K562 (cell line): Measurements from ENCODE around the gene SLC29A2. TPM values are rescaled to one million over a fixed set of nuclear protein-coding genes. Genes with fewer than 3 reads are reported as not detected.

Experiments used
- ARNT ChIP-seq, 2 experiments: fragments of 450-650 bp; IDR thresholded peaks; 2 replicates each; pipeline ENCODE4 v1.6.1; 2016; ENCODE audit warnings: mild to moderate bottlenecking in 1 of 2
- CREB3 ChIP-seq: fragments of 450-650 bp; conservative IDR thresholded peaks from 2 replicates; pipeline ENCODE4 v1.6.1; 2016; ENCODE audit warnings: missing genetic modification characterization, low read depth, mild to moderate bottlenecking, missing compliant biosample characterization, moderate library complexity
- GATAD2B ChIP-seq: fragments of 450-650 bp; IDR thresholded peaks from 2 replicates; pipeline ENCODE4 v1.6.1; 2017; ENCODE audit warnings: mild to moderate bottlenecking, borderline replicate concordance
- MAZ ChIP-seq, 2 experiments: fragments of 450-650 bp in 1 of 2; sonication (generic) in 1 of 2; formaldehyde crosslinking; IDR thresholded peaks in 1 of 2; conservative IDR thresholded peaks in 1 of 2; 2 replicates each; pipeline versions ENCODE4 v1.4.0 to v1.5.0; 2020; ENCODE audit warnings: mild to moderate bottlenecking in 1 of 2, missing genetic modification reagents in 1 of 2
- MYC ChIP-seq, 2 experiments: fragments of 250-450 bp in 1 of 2; sonication (Bioruptor Pico) in 1 of 2; IDR thresholded peaks; 2 replicates each; pipeline versions ENCODE4 v1.5.1 to v1.6.1; 2012 to 2021; ENCODE audit warnings: low read depth in 2 of 2, borderline replicate concordance in 1 of 2, improper control_type of control experiment in 1 of 2, low read length in 1 of 2, mild to moderate bottlenecking in 1 of 2, moderate library complexity in 1 of 2
- POLR2AphosphoS2 ChIP-seq: IDR thresholded peaks from 2 replicates; pipeline ENCODE4 v1.6.1; 2012; ENCODE audit warnings: low read length, improper control_type of control experiment
- REST ChIP-seq, 2 experiments: fragments of 450-650 bp; formaldehyde crosslinking in 1 of 2; IDR thresholded peaks; 2 replicates each; pipeline versions ENCODE4 v1.4.0 to v1.6.1; 2014 to 2020; ENCODE audit warnings: mild to moderate bottlenecking in 2 of 2, borderline replicate concordance in 1 of 2, low read depth in 1 of 2
- SIN3B ChIP-seq: fragments of 450-650 bp; IDR thresholded peaks from 2 replicates; pipeline ENCODE4 v1.6.1; 2017; ENCODE audit warnings: low read depth, mild to moderate bottlenecking, moderate library complexity
- SRSF1 ChIP-seq: fragments of 200-400 bp; formaldehyde crosslinking; IDR thresholded peaks from 2 replicates; pipeline ENCODE4 v1.6.1; 2017; ENCODE audit warnings: mild to moderate bottlenecking, low read depth, low read length, moderate library complexity
- VEZF1 ChIP-seq: fragments of 200-800 bp; sonication (Bioruptor generic); IDR thresholded peaks from 2 replicates; pipeline ENCODE4 v1.6.1; 2017; ENCODE audit warnings: missing genetic modification characterization, missing compliant biosample characterization
- ZBTB12 ChIP-seq: fragments of 250-450 bp; sonication (Bioruptor Pico); IDR thresholded peaks from 2 replicates; pipeline ENCODE4 v1.4.0; 2020
- ZNF212 ChIP-seq: fragments of 450-650 bp; formaldehyde crosslinking; IDR thresholded peaks from 2 replicates; pipeline ENCODE4 v1.4.0; 2020; ENCODE audit warnings: mild to moderate bottlenecking
- ZNF311 ChIP-seq: fragments of 250-450 bp; sonication (Bioruptor Pico); IDR thresholded peaks from 2 replicates; pipeline ENCODE4 v1.4.0; 2020; ENCODE audit warnings: mild to moderate bottlenecking, moderate library complexity
- ZNF324 ChIP-seq: fragments of 250-450 bp; sonication (Bioruptor Pico); IDR thresholded peaks from 2 replicates; pipeline ENCODE4 v1.4.0; 2020; ENCODE audit warnings: mild to moderate bottlenecking
- polyA plus RNA-seq, 8 experiments: library from polyadenylated mRNA; depleted of rRNA in 4 of 8; stranded (reverse) in 5 of 8; unstranded in 3 of 8; fragments of >200 nt; fragmentation: Nextera tagmentation in 2 of 8; fragmentation: Illumina TruSeq in 1 of 8; extraction: Ambion mirVana in 2 of 8; extraction: Trizol in 1 of 8; gene quantifications; 2 replicates each; pipeline versions ENCODE4 v1.2.1 to v1.2.3, GENCODE V29; 2011 to 2014; ENCODE audit warnings: inconsistent platforms in 1 of 8, missing spikeins in 1 of 8
- total RNA-seq, 7 experiments: library from RNA; depleted of rRNA in 6 of 7; stranded (reverse); fragments of >200 nt in 6 of 7; fragmentation: Illumina TruSeq in 2 of 7; extraction: Trizol in 2 of 7; gene quantifications; 2 replicates each; pipeline versions ENCODE4 v1.2.1 to v1.2.3, GENCODE V29; 2011 to 2021; ENCODE audit warnings: low replicate concordance in 1 of 7

SLC29A2 gene
- total and polyA plus RNA-seq, 9 of the 15 experiments (the other 6 are each of a cell fraction or from before 2014, with no cell fraction given): 2.4 to 48.6 (median 14.2) TPM

- peak; percentile 97 for TF ChIP-seq REST (IDR thresholded peaks at IDR 0.05; ENCODE audit: borderline replicate concordance)
- peak; percentile 85; the same call in 1 of the 2 replicates for TF ChIP-seq REST (CRISPR knock-in tag; IDR thresholded peaks at IDR 0.05; ENCODE audit: low read depth)
- no peak for TF ChIP-seq ZBTB12 (CRISPR knock-in tag)
- TF ChIP-seq ZNF212 (CRISPR knock-in tag): no peak
- TF ChIP-seq CREB3: no peak
- no peak for TF ChIP-seq POLR2AphosphoS2
- peak; percentile 62; the same call in 1 of the 2 replicates for TF ChIP-seq VEZF1 (CRISPR knock-in tag)
- peak in 1 of 2 experiments; percentile 59; a peak in 2 of 4 replicates for TF ChIP-seq MAZ (CRISPR knock-in tag; conservative IDR thresholded peaks at IDR 0.05 in 1 of 2, IDR thresholded peaks at IDR 0.05 in 1 of 2)
- peak; percentile 58; the same call in 1 of the 2 replicates for TF ChIP-seq MYC (IDR thresholded peaks at IDR 0.05; ENCODE audit: low read depth, low read length)
- TF ChIP-seq MYC (CRISPR knock-in tag; IDR thresholded peaks at IDR 0.05; ENCODE audit: borderline replicate concordance, low read depth): no peak
- TF ChIP-seq SRSF1: no peak
- TF ChIP-seq GATAD2B: peak; percentile 73; the same call in 1 of the 2 replicates
- no peak for TF ChIP-seq ZNF311 (CRISPR knock-in tag)
- TF ChIP-seq ZNF324 (CRISPR knock-in tag): no peak
- 0 out of 2 replicates have a peak, but pooled peaks have one; percentile 23 for TF ChIP-seq SIN3B
- TF ChIP-seq ARNT (IDR thresholded peaks at IDR 0.05): no peak
Measured at GRCh38 chr11:66408488-66409214, 37.1 kb upstream of the SLC29A2 start (continued).
